ENCODE results near the gene ITIH4.

DNA sequence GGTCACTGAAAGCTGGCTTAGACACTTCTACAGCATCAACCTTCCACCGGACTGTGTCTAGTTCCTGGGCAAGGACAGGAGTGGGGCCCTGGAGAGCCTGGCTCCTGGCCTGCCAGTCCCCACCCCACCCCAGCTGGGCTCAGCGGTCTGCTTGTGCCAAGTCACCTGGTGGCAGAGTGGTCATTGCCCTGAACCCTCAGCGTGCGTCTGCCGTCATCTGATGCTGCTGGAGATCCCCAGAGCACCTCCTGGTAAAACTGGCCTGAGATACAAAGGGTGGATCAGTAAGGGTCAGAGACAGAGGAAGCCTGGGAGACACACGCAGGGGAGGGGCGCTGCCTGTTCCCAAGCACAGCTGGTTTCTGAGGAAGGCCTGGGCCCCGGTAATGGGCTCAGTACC, 16.7 kb downstream of the ITIH4 start:
- TF ChIP-seq CTCF (IDR thresholded peaks at IDR 0.05; ENCODE audit: poor library complexity), result no peak
- no peak for TF ChIP-seq EZH2phosphoT487 (IDR thresholded peaks at IDR 0.05; ENCODE audit: low read depth, severe bottlenecking, unreplicated experiment)
- TF ChIP-seq EZH2 (IDR thresholded peaks at IDR 0.05; ENCODE audit: borderline replicate concordance), result no peak
